ENCODE results near the gene C2orf66.

C2orf66 gene

GRCh38 chr2:196809260-196809659 is at the start of gene C2orf66:
C2orf66 (minus strand) TSS chr2:196809355; CDS start chr2:196809336, 19 bp downstream.
- DNase-seq (ENCODE audit: low read depth): no peak

- no peak for DNase-seq (ENCODE audit: low read depth)
Observed at GRCh38 chr2:196854629-196855028, 45.5 kb upstream of the C2orf66 start.

GRCh38 chr2:196853301-196854087 is 44.3 kb upstream of the C2orf66 start:
- DNase-seq (ENCODE audit: low read depth): no peak

GRCh38 chr2:196851088-196851487 is 41.9 kb upstream of the C2orf66 start:
- DNase-seq (ENCODE audit: low read depth): no peak

- DNase-seq (ENCODE audit: low read depth): no peak
Observed at GRCh38 chr2:196849895-196850294, 40.7 kb upstream of the C2orf66 start.

- DNase-seq (ENCODE audit: low read depth): no peak
Observed at GRCh38 chr2:196846295-196846694, 37.1 kb upstream of the C2orf66 start.

- no peak for DNase-seq (ENCODE audit: low read depth)
Observed at GRCh38 chr2:196845371-196845770, 36.2 kb upstream of the C2orf66 start.

- no peak for DNase-seq (ENCODE audit: low read depth)
Observed at GRCh38 chr2:196840171-196840570, 31.0 kb upstream of the C2orf66 start.

GRCh38 chr2:196839574-196839973 is 30.4 kb upstream of the C2orf66 start:
- DNase-seq (ENCODE audit: low read depth): no peak

- DNase-seq (ENCODE audit: low read depth): no peak
Observed at GRCh38 chr2:196836440-196836839, 27.3 kb upstream of the C2orf66 start.

- no peak for DNase-seq (ENCODE audit: low read depth)
Observed at GRCh38 chr2:196830701-196831100, 21.5 kb upstream of the C2orf66 start.

- DNase-seq (ENCODE audit: low read depth): no peak
Observed at GRCh38 chr2:196827356-196827755, 18.2 kb upstream of the C2orf66 start.

- no peak for DNase-seq (ENCODE audit: low read depth)
Observed at GRCh38 chr2:196823750-196824522, 14.8 kb upstream of the C2orf66 start.

- DNase-seq (ENCODE audit: low read depth): no peak
Observed at GRCh38 chr2:196821195-196821594, 12.0 kb upstream of the C2orf66 start.

- no peak for DNase-seq (ENCODE audit: low read depth)
Observed at GRCh38 chr2:196808083-196808665, 981 bp downstream of the C2orf66 start.

- DNase-seq (ENCODE audit: low read depth): no peak
Observed at GRCh38 chr2:196804381-196804780, 4.8 kb downstream of the C2orf66 start.

GRCh38 chr2:196802401-196802800 is 6.8 kb downstream of the C2orf66 start:
- DNase-seq (ENCODE audit: low read depth): no peak

- DNase-seq (ENCODE audit: low read depth): no peak
Observed at GRCh38 chr2:196801674-196802261, 7.4 kb downstream of the C2orf66 start.

- no peak for DNase-seq (ENCODE audit: low read depth)
Observed at GRCh38 chr2:196798980-196799379, 10.2 kb downstream of the C2orf66 start.

GRCh38 chr2:196792865-196793264 is 16.3 kb downstream of the C2orf66 start:
- DNase-seq (ENCODE audit: low read depth): no peak

GRCh38 chr2:196783431-196784094 is 25.6 kb downstream of the C2orf66 start:
- no peak for DNase-seq (ENCODE audit: low read depth)

GRCh38 chr2:196767101-196767500 is 42.1 kb downstream of the C2orf66 start:
- no peak for DNase-seq (ENCODE audit: low read depth)
